ENCODE measurements around the gene EEFSEC.

DNA sequence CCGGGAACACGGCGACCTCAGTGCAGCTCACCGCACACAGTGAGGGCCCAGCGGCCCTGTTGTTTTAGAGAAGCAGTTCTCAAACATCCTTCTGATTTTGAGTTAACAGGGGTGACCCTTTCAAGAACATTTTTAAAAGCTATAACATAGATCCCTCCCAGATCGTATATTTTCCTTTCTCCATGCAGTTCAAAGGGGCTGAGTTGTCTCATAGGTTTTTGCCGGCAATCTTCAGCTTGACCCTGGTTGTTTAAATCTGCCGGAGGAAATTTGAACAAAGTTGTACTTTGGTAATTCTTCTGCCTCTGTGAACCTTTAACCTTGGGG lies 14.3 kb downstream of the EEFSEC start:
- TF ChIP-seq, protein P1, sequence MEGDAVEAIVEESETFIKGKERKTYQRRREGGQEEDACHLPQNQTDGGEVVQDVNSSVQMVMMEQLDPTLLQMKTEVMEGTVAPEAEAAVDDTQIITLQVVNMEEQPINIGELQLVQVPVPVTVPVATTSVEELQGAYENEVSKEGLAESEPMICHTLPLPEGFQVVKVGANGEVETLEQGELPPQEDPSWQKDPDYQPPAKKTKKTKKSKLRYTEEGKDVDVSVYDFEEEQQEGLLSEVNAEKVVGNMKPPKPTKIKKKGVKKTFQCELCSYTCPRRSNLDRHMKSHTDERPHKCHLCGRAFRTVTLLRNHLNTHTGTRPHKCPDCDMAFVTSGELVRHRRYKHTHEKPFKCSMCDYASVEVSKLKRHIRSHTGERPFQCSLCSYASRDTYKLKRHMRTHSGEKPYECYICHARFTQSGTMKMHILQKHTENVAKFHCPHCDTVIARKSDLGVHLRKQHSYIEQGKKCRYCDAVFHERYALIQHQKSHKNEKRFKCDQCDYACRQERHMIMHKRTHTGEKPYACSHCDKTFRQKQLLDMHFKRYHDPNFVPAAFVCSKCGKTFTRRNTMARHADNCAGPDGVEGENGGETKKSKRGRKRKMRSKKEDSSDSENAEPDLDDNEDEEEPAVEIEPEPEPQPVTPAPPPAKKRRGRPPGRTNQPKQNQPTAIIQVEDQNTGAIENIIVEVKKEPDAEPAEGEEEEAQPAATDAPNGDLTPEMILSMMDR (IDR thresholded peaks at IDR 0.05), result no peak
- TF ChIP-seq EZH2phosphoT487 (IDR thresholded peaks at IDR 0.05), result no peak
